ENCODE measurements around the gene CLMP.

The CLMP gene

GRCh38 chr11:123236879-123237278, 41.8 kb upstream of the CLMP start:
- Histone ChIP-seq H3K4me3 (replicated peaks; ENCODE audit: low read depth, low read length) (no peak overlapping the region), H3K27me3 (replicated peaks; ENCODE audit: control insufficient read depth, insufficient read depth, low read length) (no peaks in the 10 kb centered on the region), H3K36me3 (ENCODE audit: control insufficient read depth, insufficient read depth, low read length) (no peaks in the 10 kb centered on the region)
- TF ChIP-seq CTCF (IDR thresholded peaks at IDR 0.05; ENCODE audit: insufficient read depth, low read length, poor library complexity, severe bottlenecking), result no peak
- DNase-seq (ENCODE audit: extremely low read depth, insufficient read length), result no peak

- TF ChIP-seq CTCF (IDR thresholded peaks at IDR 0.05; ENCODE audit: insufficient read depth, low read length, poor library complexity, severe bottlenecking), result no peak
- DNase-seq (ENCODE audit: extremely low read depth, insufficient read length), result no peak
- no peaks in the 10 kb centered on the region for H3K36me3 ChIP-seq (ENCODE audit: control insufficient read depth, insufficient read depth, low read length)
- no peaks in the 10 kb centered on the region for H3K27me3 ChIP-seq (replicated peaks; ENCODE audit: control insufficient read depth, insufficient read depth, low read length)
- no peak overlapping the region for H3K4me3 ChIP-seq (replicated peaks; ENCODE audit: low read depth, low read length)
Measured at GRCh38 chr11:123235656-123236261, 40.7 kb upstream of the CLMP start.

GRCh38 chr11:123235117-123235655, 40.1 kb upstream of the CLMP start:
- Histone ChIP-seq H3K36me3 (ENCODE audit: control insufficient read depth, insufficient read depth, low read length) (no peaks in the 10 kb centered on the region), H3K27me3 (replicated peaks; ENCODE audit: control insufficient read depth, insufficient read depth, low read length) (no peaks in the 10 kb centered on the region), H3K4me3 (replicated peaks; ENCODE audit: low read depth, low read length) (no peak overlapping the region)
- peak; percentile 24 for DNase-seq (ENCODE audit: extremely low read depth, insufficient read length)
- TF ChIP-seq CTCF (IDR thresholded peaks at IDR 0.05; ENCODE audit: insufficient read depth, low read length, poor library complexity, severe bottlenecking), result peak; percentile 33

GRCh38 chr11:123233975-123234334, 38.9 kb upstream of the CLMP start:
- no peak for TF ChIP-seq CTCF (IDR thresholded peaks at IDR 0.05; ENCODE audit: insufficient read depth, low read length, poor library complexity, severe bottlenecking)
- Histone ChIP-seq H3K36me3 (ENCODE audit: control insufficient read depth, insufficient read depth, low read length) (no peaks in the 10 kb centered on the region), H3K27me3 (replicated peaks; ENCODE audit: control insufficient read depth, insufficient read depth, low read length) (no peaks in the 10 kb centered on the region), H3K4me3 (replicated peaks; ENCODE audit: low read depth, low read length) (no peak overlapping the region)
- DNase-seq (ENCODE audit: extremely low read depth, insufficient read length), result no peak

- DNase-seq (ENCODE audit: extremely low read depth, insufficient read length), result peak; percentile 50
- H3K4me3 ChIP-seq (replicated peaks; ENCODE audit: low read depth, low read length), result no peak overlapping the region
- no peaks in the 10 kb centered on the region for H3K27me3 ChIP-seq (replicated peaks; ENCODE audit: control insufficient read depth, insufficient read depth, low read length)
- no peak for TF ChIP-seq CTCF (IDR thresholded peaks at IDR 0.05; ENCODE audit: insufficient read depth, low read length, poor library complexity, severe bottlenecking)
- H3K36me3 ChIP-seq (ENCODE audit: control insufficient read depth, insufficient read depth, low read length), result no peaks in the 10 kb centered on the region
Measured at GRCh38 chr11:123233280-123233974, 38.4 kb upstream of the CLMP start.

Data from GM06990 (cell line).